A673 (cell line): Measurements from ENCODE around the gene MPRIP.

ENCODE experiments used
- EZH2 ChIP-seq: fragments of 200-600 bp; sonication (generic); IDR thresholded peaks from 2 replicates; pipeline ENCODE4 v1.6.1; 2017; ENCODE audit warnings: borderline replicate concordance, low read depth, mild to moderate bottlenecking, mixed read lengths, antibody characterized with exemption, low read length; ENCODE audit not compliant: poor library complexity, severe bottlenecking
- TF ChIP-seq, protein P1 (sequence below): fragments of 300-800, 200-600 bp; sonication (generic); conservative IDR thresholded peaks from 2 replicates; pipeline ENCODE4 v1.5.1; 2017; ENCODE audit warnings: low read depth, mild to moderate bottlenecking, antibody characterized with exemption, low read length, moderate library complexity, mixed read lengths

DNA sequence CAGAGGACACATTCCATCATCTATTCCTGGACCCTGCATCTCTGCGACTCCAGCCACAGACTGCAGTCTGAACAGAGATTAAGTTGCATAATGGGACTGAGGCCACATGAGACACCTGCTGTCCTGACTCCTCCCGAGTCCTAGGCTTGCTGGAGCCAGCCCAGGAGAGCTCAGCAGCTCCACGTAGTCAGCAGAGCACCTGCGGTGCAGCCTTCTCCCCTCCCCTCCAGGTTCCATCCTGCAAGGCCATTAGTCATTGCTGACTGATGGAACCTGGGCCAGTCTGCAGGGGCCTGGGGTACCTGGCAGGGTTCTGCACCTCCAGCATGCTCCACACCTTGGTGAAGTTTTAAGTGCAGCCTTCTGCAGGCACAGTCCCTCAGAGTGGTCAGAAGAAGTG is 87.2 kb downstream of the MPRIP start:
- TF ChIP-seq EZH2: no peak
- TF ChIP-seq, protein P1, sequence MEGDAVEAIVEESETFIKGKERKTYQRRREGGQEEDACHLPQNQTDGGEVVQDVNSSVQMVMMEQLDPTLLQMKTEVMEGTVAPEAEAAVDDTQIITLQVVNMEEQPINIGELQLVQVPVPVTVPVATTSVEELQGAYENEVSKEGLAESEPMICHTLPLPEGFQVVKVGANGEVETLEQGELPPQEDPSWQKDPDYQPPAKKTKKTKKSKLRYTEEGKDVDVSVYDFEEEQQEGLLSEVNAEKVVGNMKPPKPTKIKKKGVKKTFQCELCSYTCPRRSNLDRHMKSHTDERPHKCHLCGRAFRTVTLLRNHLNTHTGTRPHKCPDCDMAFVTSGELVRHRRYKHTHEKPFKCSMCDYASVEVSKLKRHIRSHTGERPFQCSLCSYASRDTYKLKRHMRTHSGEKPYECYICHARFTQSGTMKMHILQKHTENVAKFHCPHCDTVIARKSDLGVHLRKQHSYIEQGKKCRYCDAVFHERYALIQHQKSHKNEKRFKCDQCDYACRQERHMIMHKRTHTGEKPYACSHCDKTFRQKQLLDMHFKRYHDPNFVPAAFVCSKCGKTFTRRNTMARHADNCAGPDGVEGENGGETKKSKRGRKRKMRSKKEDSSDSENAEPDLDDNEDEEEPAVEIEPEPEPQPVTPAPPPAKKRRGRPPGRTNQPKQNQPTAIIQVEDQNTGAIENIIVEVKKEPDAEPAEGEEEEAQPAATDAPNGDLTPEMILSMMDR: no peak
